NCI-H2227 (cell line): ENCODE data around the gene ZKSCAN5.
"Not testable (repeated sequence)": the region's sequence is repeated elsewhere in the genome, so short reads cannot be mapped to it uniquely, and the experiment has no call there.

Experiments
- DNase-seq: peaks from one replicate; lab custom pipeline; 2025; ENCODE audit not compliant: unreplicated experiment; lab: John Stamatoyannopoulos, UW

The ZKSCAN5 gene

DNA sequence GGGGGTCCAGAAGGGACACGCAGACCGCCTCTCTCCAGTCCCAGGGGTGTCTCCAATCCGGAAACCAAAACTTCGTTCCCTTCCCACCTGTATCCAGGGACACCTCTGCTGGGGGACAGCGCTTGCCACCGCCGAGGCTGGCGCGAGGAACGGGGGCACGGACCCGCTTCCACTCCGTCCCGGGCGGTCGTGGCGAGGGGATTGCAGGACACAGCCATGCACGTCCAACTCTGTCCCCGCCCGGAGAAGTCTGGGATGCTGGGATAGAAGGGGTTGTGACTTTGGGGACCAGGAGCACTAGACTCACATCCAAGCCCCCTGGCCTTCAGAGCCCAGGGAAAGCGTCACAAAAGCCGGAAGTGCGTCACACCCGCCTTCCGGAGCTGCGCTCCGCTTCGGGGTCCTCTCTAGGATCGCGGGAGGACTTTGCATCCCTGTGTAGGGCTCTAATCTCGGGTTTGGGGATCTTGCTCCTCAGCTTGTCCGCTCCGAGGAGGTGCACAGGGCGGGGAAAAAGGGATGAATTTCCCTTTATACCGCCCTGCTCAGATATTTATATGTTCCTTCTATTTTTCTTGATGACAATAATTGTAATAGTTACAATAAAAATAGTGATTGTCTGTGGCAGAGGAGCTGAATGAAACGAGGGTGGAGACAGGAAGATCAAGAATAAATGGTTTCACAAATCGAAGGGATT is 47.5 kb downstream of the ZKSCAN5 start, which contains the start of gene FAM200A:
Gene FAM200A (minus strand): TSS at position 348 of the 697 bp plus-strand sequence. CDS start 3,707 bp downstream, outside the sequence.
- DNase-seq = peak; percentile 97

DNA sequence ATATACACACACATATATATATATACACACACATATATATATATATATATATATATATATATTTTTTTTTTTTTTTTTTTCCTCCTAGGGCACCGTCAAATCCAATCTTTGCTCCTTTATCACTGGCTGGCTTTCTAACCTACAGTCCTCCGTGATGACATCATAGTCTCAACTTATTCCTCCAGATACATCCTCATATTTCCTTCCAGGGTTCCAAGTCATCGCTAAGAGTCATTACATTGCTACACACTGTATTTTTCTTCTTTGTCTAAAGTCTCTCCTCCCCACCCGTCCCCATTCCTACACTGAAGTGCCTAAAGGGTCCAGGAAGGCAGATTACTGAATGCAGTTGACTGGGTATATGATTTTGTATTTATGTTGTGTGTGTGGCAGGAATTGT is 48.6 kb downstream of the ZKSCAN5 start:
- DNase-seq = no peak

DNA sequence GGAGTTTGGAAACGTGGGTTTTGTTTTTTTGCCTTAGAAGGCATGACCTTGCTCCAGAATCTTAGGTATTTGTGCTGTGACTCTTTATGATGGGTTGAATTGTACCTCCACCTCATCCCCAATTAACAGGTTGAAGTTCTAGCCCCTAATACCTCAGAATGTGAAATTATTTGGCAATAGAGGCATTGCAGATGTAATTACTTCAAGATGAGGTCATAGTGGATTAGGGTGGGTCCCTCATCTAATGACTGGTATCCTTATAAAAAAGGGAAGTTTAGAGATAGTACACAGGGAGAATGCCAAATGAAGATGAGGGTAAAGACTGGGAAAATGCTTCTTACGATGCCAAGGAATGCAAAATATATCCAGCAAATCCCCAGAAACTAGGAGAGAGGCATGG is 50.5 kb downstream of the ZKSCAN5 start:
- no peak for DNase-seq

DNA sequence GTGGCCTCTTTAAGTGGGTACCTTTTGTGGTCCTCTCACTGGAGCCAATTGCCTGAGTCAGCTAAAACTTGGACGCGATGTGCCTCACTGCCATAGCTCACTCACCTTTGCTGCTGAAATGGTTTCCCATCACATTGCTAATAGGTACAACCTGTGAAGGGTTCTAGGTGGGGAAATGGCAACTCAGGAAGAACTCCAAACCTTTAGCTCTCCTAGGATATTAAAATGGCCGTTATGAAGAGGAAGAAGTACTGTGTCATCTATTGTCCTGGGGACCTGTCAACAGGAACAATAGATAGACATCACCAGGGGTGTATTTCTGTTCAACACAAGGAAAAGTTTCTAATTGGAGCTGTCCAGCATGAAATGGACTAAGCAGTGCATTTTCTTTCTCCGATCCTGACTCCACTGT is 52.7 kb downstream of the ZKSCAN5 start:
- no peak for DNase-seq

DNA sequence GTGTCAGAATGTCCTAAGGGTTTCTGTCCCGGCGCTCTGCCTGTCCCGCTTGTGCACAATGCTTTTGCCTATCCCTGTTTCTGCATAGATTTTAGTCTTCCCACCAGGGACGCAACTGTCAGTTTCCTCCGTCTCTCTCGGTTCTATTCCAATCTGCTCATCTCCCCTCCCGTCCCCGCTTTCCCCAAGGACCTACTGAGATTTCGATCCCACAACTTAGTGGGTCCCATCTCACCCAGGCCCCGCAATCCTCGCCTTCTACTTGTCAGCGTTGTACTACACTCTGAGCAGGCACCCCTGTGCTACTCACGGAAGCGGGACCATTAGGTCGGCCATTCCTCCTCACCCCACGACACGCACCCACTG is 53.5 kb downstream of the ZKSCAN5 start:
- DNase-seq = no peak

DNA sequence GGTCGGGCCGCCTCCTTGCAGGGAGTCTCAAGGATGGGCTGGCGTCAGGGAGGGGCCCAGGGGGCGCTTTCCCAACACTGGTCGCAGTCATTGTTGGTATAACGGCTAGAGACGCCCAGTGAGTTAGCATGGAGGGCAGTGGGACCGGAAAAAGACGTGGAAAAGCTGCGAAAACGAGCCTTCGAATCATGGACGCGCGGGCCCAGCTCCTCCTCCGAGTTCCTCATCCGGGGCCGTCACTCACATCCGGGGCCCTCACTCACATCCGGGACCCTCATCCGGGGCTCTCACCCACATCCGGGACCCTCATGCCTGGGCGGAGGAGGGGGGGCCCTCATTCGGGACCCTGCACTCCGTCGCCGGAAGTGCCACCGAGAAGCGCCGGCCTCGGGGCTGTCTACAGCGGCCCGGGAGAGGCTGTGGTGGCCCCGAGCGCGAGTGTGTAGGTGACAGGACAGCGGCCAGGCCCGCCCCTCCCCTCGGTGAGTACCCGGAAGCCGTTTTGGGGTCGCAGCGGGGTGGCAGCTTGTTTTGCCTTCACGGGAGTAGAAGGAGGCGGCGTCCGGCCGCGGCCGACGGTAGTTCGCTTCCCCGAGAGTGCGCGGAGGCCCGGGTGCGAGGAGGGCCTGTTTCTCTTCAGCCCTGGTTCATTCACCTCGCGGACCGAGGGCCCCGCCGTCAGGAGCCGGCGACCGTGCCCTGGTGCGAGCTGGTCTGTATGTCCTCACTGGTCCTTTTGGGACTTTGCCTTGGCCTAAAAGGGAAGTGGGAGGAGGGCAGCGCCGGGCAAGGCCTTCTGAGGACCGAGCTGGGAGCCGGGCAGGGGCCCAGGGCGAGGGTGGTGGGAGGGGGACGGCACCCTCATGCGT is 54.1 kb downstream of the ZKSCAN5 start, which contains the start of gene ZNF655:
Gene ZNF655 (plus strand): TSS at position 337 of the 869 bp plus-strand sequence. CDS start 1,918 bp downstream, outside the sequence.
- peak; percentile 98 for DNase-seq

DNA sequence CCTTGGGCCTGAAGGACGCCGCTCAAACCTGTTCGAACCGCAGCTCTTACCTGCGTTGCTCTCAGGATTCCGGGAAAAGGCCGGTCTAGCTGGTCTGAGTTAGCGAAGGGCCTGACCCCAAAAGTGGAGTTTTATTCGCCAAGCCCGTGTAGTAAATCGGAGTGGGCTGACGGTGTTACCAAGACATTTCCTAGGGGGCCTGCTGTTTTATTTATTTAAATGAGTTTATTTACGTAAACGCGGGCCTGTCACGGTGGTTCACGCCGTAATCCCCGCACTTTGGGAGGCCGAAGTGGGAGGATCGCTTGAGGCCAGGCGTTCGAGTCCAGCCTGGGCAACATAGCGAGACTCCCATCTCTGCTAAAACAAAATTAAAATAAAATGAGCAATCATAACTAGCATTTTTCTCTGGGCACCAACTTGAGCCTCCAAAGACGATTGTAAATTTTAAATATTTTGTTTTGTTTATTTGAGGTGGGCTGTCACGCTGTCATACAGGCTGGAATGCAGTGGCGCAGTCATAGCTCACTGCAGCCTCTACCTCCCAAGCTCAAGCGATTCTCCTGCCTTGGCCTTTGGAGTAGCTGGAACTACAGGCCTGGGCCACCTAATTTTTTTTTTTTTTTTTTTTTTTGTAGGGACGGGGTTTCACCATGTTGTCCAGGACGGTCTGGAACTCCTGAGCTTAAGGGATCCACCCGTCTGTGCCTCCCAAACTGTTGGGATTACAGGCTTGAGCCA is 54.9 kb downstream of the ZKSCAN5 start:
- DNase-seq = no peak

DNA sequence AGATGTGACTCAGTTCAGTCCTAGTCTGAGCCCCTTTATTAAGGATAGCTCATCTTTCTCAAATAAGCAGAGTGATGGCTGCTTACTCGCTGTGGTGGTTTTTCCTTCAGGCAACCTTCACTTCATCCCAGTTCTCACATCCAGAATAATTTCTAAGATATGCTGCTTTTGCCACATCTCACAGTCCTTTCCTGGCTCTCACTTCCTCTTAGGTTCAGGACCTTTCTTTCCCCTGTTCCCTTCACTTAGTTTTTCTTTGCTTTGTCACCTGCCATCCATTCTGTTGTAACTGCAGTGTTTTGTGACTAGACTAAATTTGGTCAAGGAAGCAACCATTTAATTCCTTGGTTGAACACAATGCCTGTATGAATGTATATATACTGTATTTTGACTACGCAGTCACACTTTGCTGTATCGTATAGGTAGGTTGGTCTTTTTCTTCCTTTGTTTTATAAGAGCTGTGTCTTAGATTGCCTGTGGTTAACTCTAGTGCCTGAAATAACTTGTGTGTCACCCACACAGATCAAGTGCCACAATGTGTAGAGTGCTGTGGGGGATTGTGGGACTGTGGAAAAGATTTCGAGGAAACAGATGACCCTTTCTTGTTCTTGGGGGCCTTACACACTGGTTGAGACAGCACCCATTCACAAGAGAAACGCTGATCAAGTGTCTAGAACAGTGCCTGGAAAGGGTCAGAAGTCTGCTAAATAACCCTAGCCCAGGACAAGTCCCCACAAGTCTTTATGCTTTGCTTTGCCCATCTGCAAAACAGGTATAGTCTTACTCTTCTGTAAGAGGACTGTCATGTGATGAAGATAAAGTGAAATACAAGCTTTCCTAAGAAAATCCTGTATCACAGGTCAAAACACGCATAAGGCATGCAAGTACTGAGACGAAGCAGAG is 56.6 kb downstream of the ZKSCAN5 start:
- no peak for DNase-seq

DNA sequence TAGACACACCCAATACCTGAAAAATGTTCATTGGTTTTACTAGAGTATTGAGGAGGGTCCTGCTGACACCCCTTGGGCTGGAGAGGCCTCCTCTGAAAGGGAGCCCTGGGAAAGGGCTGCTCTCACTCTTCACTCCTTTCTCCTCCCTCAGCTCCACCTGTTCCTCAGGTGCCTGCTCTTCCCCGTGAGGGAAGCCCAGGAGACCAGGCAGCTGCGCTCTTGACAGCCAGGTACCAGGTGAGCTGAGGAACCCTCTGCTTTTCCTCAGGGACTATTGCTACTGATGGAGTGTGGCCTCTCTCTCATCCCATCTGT is 57.2 kb downstream of the ZKSCAN5 start:
- DNase-seq = no peak

DNA sequence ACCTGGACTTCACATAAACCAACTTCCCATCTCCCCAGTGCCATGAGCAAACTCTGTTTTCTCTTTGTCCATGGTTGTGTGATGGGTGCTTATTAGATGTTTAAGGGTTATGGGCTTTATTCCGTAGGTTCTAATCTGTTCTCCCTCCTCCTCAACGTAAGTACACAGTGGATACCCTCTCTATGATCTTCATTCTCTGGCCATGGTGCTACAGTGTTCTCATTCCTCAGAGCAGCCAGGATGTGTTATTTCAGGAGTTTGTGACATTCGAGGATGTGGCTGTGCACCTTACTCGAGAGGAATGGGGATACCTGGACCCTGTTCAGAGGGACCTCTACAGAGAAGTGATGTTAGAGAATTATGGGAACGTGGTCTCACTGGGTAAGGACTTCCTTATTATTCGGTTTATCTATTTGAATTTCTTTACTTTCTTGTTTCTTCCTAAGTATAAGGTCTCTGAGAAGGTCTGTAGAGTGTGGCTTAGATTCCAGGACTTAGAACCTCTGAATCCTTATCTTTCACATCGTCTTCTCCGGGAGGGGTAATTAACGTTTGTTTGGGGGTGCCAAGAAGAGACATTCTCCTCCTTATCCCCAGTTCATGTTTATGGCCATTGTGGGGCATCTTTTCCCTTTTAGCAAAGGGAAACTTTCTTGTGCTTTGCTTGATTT is 57.8 kb downstream of the ZKSCAN5 start:
- DNase-seq = no peak

DNA sequence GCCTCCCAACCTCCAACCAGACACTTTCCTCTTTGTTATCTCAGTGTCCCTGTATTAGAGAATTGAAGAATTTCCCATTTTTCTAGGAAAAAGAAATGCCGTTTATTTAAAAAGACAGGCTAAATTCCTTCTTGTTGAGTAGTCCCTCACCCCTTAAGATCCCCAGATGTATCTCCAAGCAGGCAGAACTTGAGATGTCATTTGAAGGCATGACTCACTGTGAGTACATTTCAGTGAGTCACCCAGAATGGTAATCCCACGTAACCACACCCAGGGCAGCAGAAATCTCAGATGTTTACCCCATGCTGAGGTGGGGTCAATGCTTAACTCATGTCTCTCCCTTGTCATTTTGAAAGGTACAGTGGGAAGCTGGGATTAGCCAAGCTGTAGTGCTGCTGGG is 58.4 kb downstream of the ZKSCAN5 start:
- DNase-seq = no peak

DNA sequence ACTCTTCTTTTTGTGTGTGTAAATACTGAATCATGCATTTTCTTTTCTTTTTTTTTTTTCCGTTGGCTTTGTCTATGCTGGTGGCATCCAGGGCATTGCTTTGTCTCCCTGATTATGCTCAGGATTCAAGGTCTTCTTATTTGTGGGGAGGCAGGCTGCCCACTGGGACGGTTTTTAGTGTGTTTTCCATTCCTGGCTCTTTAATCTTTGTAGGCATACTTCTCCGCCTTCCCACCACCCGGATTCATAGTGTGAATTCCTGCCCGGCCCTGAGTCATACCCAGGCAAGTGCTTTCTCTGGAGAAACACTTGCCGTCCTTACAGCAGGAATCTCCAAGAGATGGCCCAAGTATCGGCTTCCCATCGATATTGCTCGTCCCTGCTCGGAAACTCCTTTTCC is 59.2 kb downstream of the ZKSCAN5 start:
- DNase-seq = no peak

DNA sequence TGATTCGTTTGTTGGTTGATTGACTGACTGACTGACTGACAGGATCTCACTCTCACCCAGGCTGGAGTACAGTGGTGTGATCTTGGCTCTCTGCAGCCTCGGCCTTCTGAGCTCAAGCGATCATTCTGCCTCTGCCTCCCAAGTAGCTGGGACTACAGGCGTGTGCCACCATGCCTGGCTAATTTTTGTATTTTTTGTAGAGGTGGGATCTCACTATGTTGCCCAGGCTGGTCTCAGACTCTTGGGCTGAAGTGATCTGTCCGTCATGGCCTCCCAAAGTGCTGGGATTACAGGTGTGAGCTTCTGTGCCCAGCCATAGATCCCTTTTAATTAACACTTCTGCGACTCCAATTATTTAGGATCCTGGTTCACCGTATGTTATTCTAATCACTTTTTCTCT is 64.3 kb downstream of the ZKSCAN5 start:
- DNase-seq = not testable (repeated sequence)

DNA sequence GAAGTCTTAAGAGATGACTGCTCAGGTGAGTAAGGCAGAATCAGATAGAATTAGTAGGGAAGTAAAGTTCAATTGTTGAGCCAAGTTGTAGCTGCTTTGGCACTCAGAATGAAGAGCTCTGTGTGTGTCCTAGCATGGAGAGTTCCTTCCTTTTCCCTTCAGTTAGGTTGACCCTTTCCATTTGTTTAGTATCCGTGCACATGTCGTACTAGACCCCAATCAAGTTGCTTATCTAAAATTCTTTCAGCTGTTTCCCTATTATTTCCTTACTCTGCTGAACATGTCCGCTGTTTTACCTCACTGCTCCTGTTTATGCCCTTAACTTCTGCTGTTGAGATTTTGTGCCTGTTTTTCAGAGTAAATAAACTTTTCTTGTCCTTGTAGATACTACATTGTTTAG is 67.3 kb downstream of the ZKSCAN5 start:
- DNase-seq = no peak

DNA sequence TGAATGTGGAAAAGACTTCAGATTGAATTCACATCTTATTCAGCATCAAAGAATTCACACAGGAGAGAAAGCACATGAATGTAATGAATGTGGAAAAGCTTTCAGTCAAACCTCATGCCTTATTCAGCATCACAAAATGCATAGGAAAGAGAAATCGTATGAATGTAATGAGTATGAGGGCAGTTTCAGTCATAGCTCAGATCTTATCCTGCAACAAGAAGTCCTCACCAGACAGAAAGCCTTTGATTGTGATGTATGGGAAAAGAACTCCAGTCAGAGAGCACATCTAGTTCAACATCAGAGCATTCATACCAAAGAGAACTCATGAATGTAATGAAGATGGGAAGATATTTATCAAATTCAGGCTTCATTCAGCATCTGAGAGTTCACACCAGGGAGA is 68.8 kb downstream of the ZKSCAN5 start:
- no peak for DNase-seq

DNA sequence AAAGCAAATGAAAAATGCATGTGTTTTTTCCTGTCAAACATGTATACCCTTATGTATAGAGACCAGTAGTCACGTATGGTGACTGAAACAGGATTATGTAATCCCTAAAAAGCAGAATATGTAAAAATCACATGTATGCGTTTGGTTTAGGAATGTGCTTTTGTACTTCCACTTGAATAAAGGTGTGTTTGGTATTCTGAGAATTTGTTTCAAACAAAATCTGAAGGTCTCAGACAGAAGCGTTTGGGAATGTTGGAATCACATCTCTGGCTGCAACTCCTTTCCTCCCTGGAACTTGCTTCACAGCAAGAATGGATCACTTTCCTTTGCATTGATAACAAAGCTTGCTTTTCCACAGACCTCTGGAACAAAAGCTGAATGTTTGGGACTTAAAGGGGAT is 71.8 kb downstream of the ZKSCAN5 start:
- no peak for DNase-seq

DNA sequence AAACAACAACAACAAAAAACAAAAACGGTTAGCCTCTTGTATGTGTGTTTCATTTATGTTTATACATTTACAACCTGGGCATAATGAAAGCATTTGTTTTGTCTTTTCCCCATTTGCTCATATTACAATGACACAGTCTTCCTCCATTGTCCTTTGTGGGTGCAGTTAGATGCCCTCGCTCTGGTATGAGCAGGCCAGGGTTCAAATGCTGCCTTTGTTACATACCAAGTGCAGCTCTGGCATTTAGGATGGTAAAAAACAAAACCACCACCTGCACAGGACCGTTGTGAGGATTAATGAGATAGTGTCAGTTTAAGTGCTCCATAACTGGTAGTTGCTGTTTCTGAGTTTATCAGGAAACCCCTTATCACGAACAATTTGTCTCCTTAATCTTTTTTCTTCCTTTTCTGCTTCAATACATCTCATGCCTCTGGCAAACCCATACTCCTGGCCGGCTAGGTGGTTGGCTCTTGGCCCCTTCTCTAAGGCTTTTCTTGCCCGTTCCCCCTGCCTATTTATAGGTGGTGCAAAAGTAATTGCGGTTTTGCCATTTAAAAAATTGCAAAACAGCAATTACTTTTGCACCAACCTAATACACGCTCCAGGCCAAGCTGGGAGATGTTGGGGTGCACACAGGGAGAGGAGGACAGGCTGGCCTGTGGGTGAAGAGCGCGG is 75.0 kb downstream of the ZKSCAN5 start:
- peak; percentile 29 for DNase-seq

DNA sequence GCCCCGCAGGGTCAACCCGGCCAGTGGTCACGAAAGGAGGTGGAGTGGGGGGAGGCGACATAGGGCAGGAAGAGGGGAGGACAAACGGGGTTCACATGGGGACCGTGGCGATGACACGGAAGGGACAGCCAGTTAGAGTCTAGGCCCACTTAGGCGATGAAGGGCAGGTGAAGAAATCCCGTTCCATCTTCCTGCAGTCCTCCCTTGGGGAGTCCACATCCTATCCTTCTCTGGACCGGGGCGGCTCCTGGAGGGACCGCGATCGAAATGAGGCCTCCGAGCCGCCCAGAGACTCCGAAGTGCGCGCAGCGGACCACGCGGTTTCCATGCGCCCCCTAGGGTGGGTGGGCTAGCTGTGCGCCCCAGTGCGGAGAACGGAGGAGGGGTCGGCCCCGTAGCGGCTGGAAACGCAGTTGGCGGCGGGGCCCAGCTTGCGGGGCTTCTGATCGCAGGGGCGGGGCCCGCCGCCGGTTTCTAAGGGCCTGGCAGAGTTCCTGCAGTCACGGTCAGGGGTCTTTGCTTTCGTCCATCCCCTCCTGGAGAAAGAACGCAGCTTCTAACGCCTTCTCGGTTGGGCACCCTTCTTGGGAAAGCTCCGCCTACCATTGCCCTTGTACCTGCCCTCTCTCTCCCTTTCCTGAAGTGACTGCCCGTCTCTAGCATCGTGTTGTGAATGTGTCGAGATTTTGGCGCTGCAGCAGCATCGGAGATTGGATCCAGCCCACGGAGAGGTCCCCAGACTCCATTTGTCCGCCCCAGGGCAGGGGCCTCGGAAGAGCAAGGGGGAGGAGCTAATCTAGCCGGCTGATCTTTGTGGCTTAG is 75.7 kb downstream of the ZKSCAN5 start:
- DNase-seq = peak; percentile 90
